ENCODE data around the gene TAS2R42. TPM values are rescaled to one million over a fixed set of nuclear protein-coding genes. Genes with fewer than 3 reads are reported as not detected.

The TAS2R42 gene
- polyA plus RNA-seq, 2 of the 4 experiments (the other 2 are of a cell fraction) = not detected

- Histone ChIP-seq H3K4me2 (no peak overlapping the region), H3K9me3 (no peaks in the 10 kb centered on the region), H3K27ac (no peak overlapping the region), H3K4me3 (no peak overlapping the region), H3K4me1 (no peaks in the 10 kb centered on the region)
- POLR2A ChIA-PET = interaction anchor here (2.0 kb wide), 1 partner anchor 9 kb away, joined by 15 read pairs; the partner anchor contains the start of gene SMIM10L1
- DNase-seq (ENCODE audit: low read depth in 1 of 2, low spot score in 1 of 2) (no peak), ATAC-seq (peak; percentile 56; a peak in 4 of 6 replicates), FAIRE-seq (no peak)
- CTCF ChIA-PET = interaction anchor here (1.5 kb wide), 1 partner anchor 9 kb away, joined by 7 read pairs; the partner anchor contains the start of gene SMIM10L1
- 93% methylated on average over 1 of the region's 1 CpG for WGBS (ENCODE audit: missing lambda C conversion rate)
- no peak for TF ChIP-seq E2F6 (IDR thresholded peaks at IDR 0.05; ENCODE audit: borderline replicate concordance, low read depth)
- TF ChIP-seq HES2 (IDR thresholded peaks at IDR 0.05) = no peak
- TF ChIP-seq PBX3 (IDR thresholded peaks at IDR 0.05) = no peak
- no peak for TF ChIP-seq TP53 (CRISPR knock-in tag; IDR thresholded peaks at IDR 0.05)
- TF ChIP-seq, protein P1, sequence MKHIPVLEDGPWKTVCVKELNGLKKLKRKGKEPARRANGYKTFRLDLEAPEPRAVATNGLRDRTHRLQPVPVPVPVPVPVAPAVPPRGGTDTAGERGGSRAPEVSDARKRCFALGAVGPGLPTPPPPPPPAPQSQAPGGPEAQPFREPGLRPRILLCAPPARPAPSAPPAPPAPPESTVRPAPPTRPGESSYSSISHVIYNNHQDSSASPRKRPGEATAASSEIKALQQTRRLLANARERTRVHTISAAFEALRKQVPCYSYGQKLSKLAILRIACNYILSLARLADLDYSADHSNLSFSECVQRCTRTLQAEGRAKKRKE (CRISPR knock-in tag; IDR thresholded peaks at IDR 0.05; ENCODE audit: low read depth) = no peak
- TF ChIP-seq CBX8 (IDR thresholded peaks at IDR 0.05) = no peak
- no peak for TF ChIP-seq CHD2 (IDR thresholded peaks at IDR 0.05; ENCODE audit: low read length, partially characterized antibody)
- TF ChIP-seq KDM5A (IDR thresholded peaks at IDR 0.05) = no peak
- TF ChIP-seq ZNF302 (CRISPR knock-in tag; IDR thresholded peaks at IDR 0.05) = no peak
- no peak for TF ChIP-seq RARB (CRISPR knock-in tag; IDR thresholded peaks at IDR 0.05)
- TF ChIP-seq HOXB13 (CRISPR knock-in tag; IDR thresholded peaks at IDR 0.05; ENCODE audit: low read depth) = no peak
- TF ChIP-seq SREBF2 (IDR thresholded peaks at IDR 0.05) = no peak
- no peak for TF ChIP-seq ZC3H11A (IDR thresholded peaks at IDR 0.05)
- no peak for TF ChIP-seq PHF8 (IDR thresholded peaks at IDR 0.05; ENCODE audit: borderline replicate concordance, low read depth)
- TF ChIP-seq HOXA7 (CRISPR knock-in tag; IDR thresholded peaks at IDR 0.05) = no peak
- no peak for TF ChIP-seq RAD21 (conservative IDR thresholded peaks at IDR 0.05 in 1 of 2, IDR thresholded peaks at IDR 0.05 in 1 of 2)
- TF ChIP-seq NR3C1 (IDR thresholded peaks at IDR 0.05) = no peak
- no peak for TF ChIP-seq MAZ (IDR thresholded peaks at IDR 0.05; ENCODE audit: borderline replicate concordance, low read depth, low read length)
- no peak for TF ChIP-seq CBX2 (IDR thresholded peaks at IDR 0.05; ENCODE audit: borderline replicate concordance, low read depth)
- TF ChIP-seq FOXS1 (CRISPR knock-in tag; IDR thresholded peaks at IDR 0.05) = no peak
These were observed 24.2 kb downstream of the TAS2R42 start for GRCh38 chr12:11162502-11162901.

GRCh38 chr12:11158885-11159444, 27.8 kb downstream of the TAS2R42 start:
- no peak for ATAC-seq
- 56% methylated on average over 5 of the region's 5 CpGs for WGBS (ENCODE audit: missing lambda C conversion rate)

More at GRCh38 chr12:11158885-11159444, 27.8 kb downstream of the TAS2R42 start:
- no peaks in the 10 kb centered on the region for H3K4me1 ChIP-seq
- TF ChIP-seq RNF2 (IDR thresholded peaks at IDR 0.05; ENCODE audit: borderline replicate concordance, low read depth) (no peak), HES2 (IDR thresholded peaks at IDR 0.05) (no peak), RFX5 (IDR thresholded peaks at IDR 0.05) (no peak)
- no peak overlapping the region for H3K27ac ChIP-seq
- no peak overlapping the region for H3K4me3 ChIP-seq
- ChIA-PET POLR2A (interaction anchor here (1.2 kb wide), 1 partner anchor 12 kb away, joined by 6 read pairs; the partner anchor contains the start of gene SMIM10L1), CTCF (no interaction called here)
- no peak overlapping the region for H3K4me2 ChIP-seq
- DNase-seq (ENCODE audit: low read depth in 1 of 2, low spot score in 1 of 2) (no peak), FAIRE-seq (no peak)
- no peaks in the 10 kb centered on the region for H3K9me3 ChIP-seq

Data from A549 (cell line).